ENCODE measurements around the gene MARK2. TPM values are rescaled to one million over a fixed set of nuclear protein-coding genes. Genes with fewer than 3 reads are reported as not detected.

Gene MARK2
- polyA plus RNA-seq, 3 donors: 32.4 to 55.7 (median 33.3) TPM

DNA sequence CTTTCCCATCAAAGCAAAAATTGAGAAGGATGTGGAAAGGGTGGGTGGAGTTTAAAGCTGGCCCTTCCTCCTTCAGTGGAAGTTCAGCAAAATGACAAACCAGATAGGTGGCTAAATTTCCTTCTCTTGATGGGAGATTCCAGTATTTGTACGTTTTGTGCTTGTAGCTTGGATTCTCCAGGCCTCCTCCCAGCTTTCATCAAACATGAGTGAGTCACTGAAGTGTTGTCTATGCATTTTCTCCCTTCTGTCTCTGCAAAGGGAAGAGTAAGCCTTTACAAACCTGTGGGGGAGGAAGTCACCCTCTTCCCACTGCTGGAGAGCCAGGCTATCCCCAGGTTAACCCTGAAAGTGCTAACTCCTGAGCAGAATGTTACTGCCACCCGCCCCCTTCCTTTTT is 6.4 kb downstream of the MARK2 start:
- no peak for TF ChIP-seq CTCF (IDR thresholded peaks at IDR 0.05)
- H3K36me3 Mint-ChIP-seq: peaks cover 50 to 76% of the 10 kb centered on the region in 2 donors
- peaks cover 55 to 60% of the 10 kb centered on the region in 2 donors for H3K4me1 ChIP-seq (ENCODE audit: control insufficient read depth in 1 of 2, insufficient read depth in 2 of 2, low read length in 2 of 2)
- H3K9me3 ChIP-seq (replicated peaks in 1 of 2; ENCODE audit: control insufficient read depth in 1 of 2, insufficient read depth in 1 of 2, low read length in 2 of 2): no peaks in the 10 kb centered on the region
- H3K4me1 Mint-ChIP-seq: peaks cover 82% of the 10 kb centered on the region
- peak overlapping the region in 1 of 3 experiments; percentile 38 for H3K4me3 ChIP-seq (replicated peaks in 1 of 3; ENCODE audit: low read depth in 2 of 3, low read length in 3 of 3)
- peaks cover 100% of the 10 kb centered on the region for H3K79me2 ChIP-seq (ENCODE audit: insufficient read depth, low read length)
- peak; percentile 52 to 95 (median 67) for DNase-seq
- peaks cover 17 to 54% of the 10 kb centered on the region in 2 donors for H3K36me3 ChIP-seq (replicated peaks in 1 of 2; ENCODE audit: control insufficient read depth in 1 of 2, insufficient read depth in 2 of 2, low read length in 2 of 2)
- H3K27ac Mint-ChIP-seq: peak overlapping the region; percentile 74 to 96 (median 86)
- peak overlapping the region; percentile 64 to 83 for H3K27ac ChIP-seq (ENCODE audit: low read depth in 1 of 2, low read length in 2 of 2)
- peak overlapping the region; percentile 15 for H3K9ac ChIP-seq (ENCODE audit: insufficient read depth, low read length, poor library complexity, severe bottlenecking)
- H2AFZ ChIP-seq (ENCODE audit: insufficient read depth, low read depth, low read length, poor library complexity, severe bottlenecking): no peak overlapping the region
- no peaks in the 10 kb centered on the region for H3K27me3 Mint-ChIP-seq (ENCODE audit: low read depth in 3 of 3)
- H3K4me2 ChIP-seq (replicated peaks; ENCODE audit: extremely low read depth, low read length, poor library complexity, severe bottlenecking): peak overlapping the region; percentile 47
- no peaks in the 10 kb centered on the region for H3K27me3 ChIP-seq (ENCODE audit: control insufficient read depth in 2 of 2, insufficient read depth in 2 of 2, low read length in 2 of 2)
- H3K9me3 Mint-ChIP-seq: no peaks in the 10 kb centered on the region
- intact Hi-C loops (cut with micrococcal nuclease): no loop called here
- H3K4me3 Mint-ChIP-seq: peak overlapping the region in 1 of 2 donors; percentile 51
- peaks cover 99% of the 10 kb centered on the region for H4K20me1 ChIP-seq (ENCODE audit: insufficient read depth, low read length)
- 86% methylated on average over 1 of the region's 2 CpGs for WGBS (ENCODE audit: insufficient coverage)

DNA sequence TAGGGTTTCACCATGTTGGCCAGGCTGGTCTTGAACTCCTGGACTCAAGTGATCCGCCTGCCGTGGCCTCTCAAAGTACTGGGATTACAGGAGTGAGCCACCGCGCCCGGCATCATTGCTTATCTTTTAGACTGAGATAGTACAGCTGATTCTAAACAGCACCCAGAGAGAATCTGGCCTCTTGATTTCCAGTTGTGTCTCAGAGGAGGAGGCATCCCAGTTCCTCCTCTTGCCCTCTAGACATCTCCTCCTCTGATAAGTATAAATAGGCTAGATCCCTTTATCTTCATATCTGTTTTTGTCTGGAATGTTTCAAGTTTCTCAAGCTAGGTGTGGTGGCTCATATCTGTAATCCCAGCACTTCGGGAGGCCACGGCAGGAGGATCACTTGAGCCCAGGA is 7.0 kb downstream of the MARK2 start:
- Mint-ChIP-seq H3K27ac (peak overlapping the region; percentile 36 to 96 (median 85)), H3K4me3 (no peak overlapping the region), H3K36me3 (peaks cover 49 to 80% of the 10 kb centered on the region in 2 donors), H3K27me3 (ENCODE audit: low read depth in 3 of 3) (no peaks in the 10 kb centered on the region), H3K9me3 (no peaks in the 10 kb centered on the region), H3K4me1 (peaks cover 82% of the 10 kb centered on the region)
- Histone ChIP-seq H3K36me3 (replicated peaks in 1 of 2; ENCODE audit: control insufficient read depth in 1 of 2, insufficient read depth in 2 of 2, low read length in 2 of 2) (peaks cover 17 to 54% of the 10 kb centered on the region in 2 donors), H2AFZ (ENCODE audit: insufficient read depth, low read depth, low read length, poor library complexity, severe bottlenecking) (no peak overlapping the region), H3K79me2 (ENCODE audit: insufficient read depth, low read length) (peaks cover 100% of the 10 kb centered on the region), H3K27me3 (ENCODE audit: control insufficient read depth in 2 of 2, insufficient read depth in 2 of 2, low read length in 2 of 2) (no peaks in the 10 kb centered on the region), H3K9ac (ENCODE audit: insufficient read depth, low read length, poor library complexity, severe bottlenecking) (no peak overlapping the region), H4K20me1 (ENCODE audit: insufficient read depth, low read length) (peaks cover 99% of the 10 kb centered on the region), H3K27ac (ENCODE audit: low read depth in 1 of 2, low read length in 2 of 2) (peak overlapping the region; percentile 64 to 83), H3K4me1 (ENCODE audit: control insufficient read depth in 1 of 2, insufficient read depth in 2 of 2, low read length in 2 of 2) (peaks cover 54 to 60% of the 10 kb centered on the region in 2 donors), H3K9me3 (replicated peaks in 1 of 2; ENCODE audit: control insufficient read depth in 1 of 2, insufficient read depth in 1 of 2, low read length in 2 of 2) (no peaks in the 10 kb centered on the region), H3K4me3 (replicated peaks in 1 of 3; ENCODE audit: low read depth in 2 of 3, low read length in 3 of 3) (peak overlapping the region in 1 of 3 experiments; percentile 38), H3K4me2 (replicated peaks; ENCODE audit: extremely low read depth, low read length, poor library complexity, severe bottlenecking) (peak overlapping the region; percentile 47)
- TF ChIP-seq CTCF (IDR thresholded peaks at IDR 0.05): no peak
- WGBS (ENCODE audit: insufficient coverage): 93% methylated on average over 2 of the region's 7 CpGs
- no peak for DNase-seq
- intact Hi-C loops (cut with micrococcal nuclease): no loop called here

Measured in CD14-positive monocyte (primary cell).